SK-N-SH treated with all-trans-retinoic acid at 6 μM for 48 hours (cell line): Measurements from ENCODE around the gene HLF.

Source experiments
- ATAC-seq: fragments of 200-7000 bp; cut with Tn5 transposase; 3 replicates; pipeline ENCODE4 v1.9.1; 2020; ENCODE audit warnings: mild to moderate bottlenecking, moderate library complexity
- BACH2 ChIP-seq: fragments of 250-450 bp; sonication (Bioruptor Pico); IDR thresholded peaks from 2 replicates; pipeline ENCODE4 v1.9.0; 2021; ENCODE audit warnings: mild to moderate bottlenecking, borderline replicate concordance
- CREB5 ChIP-seq: fragments of 250-450 bp; sonication (Bioruptor Pico); IDR thresholded peaks from 2 replicates; pipeline ENCODE4 v1.5.1; 2020; ENCODE audit warnings: low read depth, mild to moderate bottlenecking, moderate library complexity
- CSDC2 ChIP-seq: fragments of 250-450 bp; sonication (Bioruptor Pico); IDR thresholded peaks from 2 replicates; pipeline ENCODE4 v1.5.0; 2020; ENCODE audit warnings: mild to moderate bottlenecking, moderate library complexity
- CSRNP3 ChIP-seq: fragments of 250-450 bp; sonication (Bioruptor Pico); IDR thresholded peaks from 2 replicates; pipeline ENCODE4 v1.5.1; 2021; ENCODE audit warnings: mild to moderate bottlenecking, moderate library complexity
- ESRRG ChIP-seq: fragments of 250-450 bp; sonication (Bioruptor Pico); IDR thresholded peaks from 2 replicates; pipeline ENCODE4 v1.6.1; 2021; ENCODE audit warnings: mild to moderate bottlenecking
- GLIS3 ChIP-seq: fragments of 250-450 bp; sonication (Bioruptor Pico); IDR thresholded peaks from 2 replicates; pipeline ENCODE4 v1.5.0; 2020; ENCODE audit warnings: mild to moderate bottlenecking, moderate library complexity
- ISL1 ChIP-seq: fragments of 250-450 bp; sonication (Bioruptor Pico); IDR thresholded peaks from 2 replicates; pipeline ENCODE4 v2.1.2; 2022; ENCODE audit warnings: mild to moderate bottlenecking, moderate library complexity
- OSR1 ChIP-seq: fragments of 250-450 bp; sonication (Bioruptor Pico); IDR thresholded peaks from 2 replicates; pipeline ENCODE4 v1.8.0; 2022; ENCODE audit warnings: moderate library complexity, mild to moderate bottlenecking, inconsistent platforms
- PATZ1 ChIP-seq: fragments of 250-450 bp; sonication (Bioruptor Pico); IDR thresholded peaks from 2 replicates; pipeline ENCODE4 v1.8.0; 2020; ENCODE audit warnings: mild to moderate bottlenecking, moderate library complexity, borderline replicate concordance
- POU6F1 ChIP-seq: fragments of 250-450 bp; sonication (Bioruptor Pico); IDR thresholded peaks from 2 replicates; pipeline ENCODE4 v1.8.0; 2021; ENCODE audit warnings: low read depth, mild to moderate bottlenecking, moderate library complexity, borderline replicate concordance
- PPARA ChIP-seq: fragments of 250-450 bp; sonication (Bioruptor Pico); IDR thresholded peaks from 2 replicates; pipeline ENCODE4 v1.5.0; 2020; ENCODE audit warnings: mild to moderate bottlenecking, borderline replicate concordance
- RARB ChIP-seq: fragments of 250-450 bp; sonication (Bioruptor Pico); IDR thresholded peaks from 2 replicates; pipeline ENCODE4 v1.8.0; 2021; ENCODE audit warnings: mild to moderate bottlenecking, moderate library complexity
- SNAI2 ChIP-seq: fragments of 250-450 bp; sonication (Bioruptor Pico); IDR thresholded peaks from 2 replicates; pipeline ENCODE4 v1.5.0; 2020; ENCODE audit warnings: mild to moderate bottlenecking, moderate library complexity
- TCF4 ChIP-seq: fragments of 250-450 bp; sonication (Bioruptor Pico); IDR thresholded peaks from 2 replicates; pipeline ENCODE4 v1.8.0; 2021; ENCODE audit warnings: mild to moderate bottlenecking, moderate library complexity, borderline replicate concordance
- TOX ChIP-seq: fragments of 250-450 bp; sonication (Bioruptor Pico); IDR thresholded peaks from 2 replicates; pipeline ENCODE4 v1.8.0; 2021; ENCODE audit warnings: mild to moderate bottlenecking, moderate library complexity, borderline replicate concordance
- TSHZ2 ChIP-seq: fragments of 250-450 bp; sonication (Bioruptor Pico); IDR thresholded peaks from 2 replicates; pipeline ENCODE4 v1.5.0; 2020; ENCODE audit warnings: mild to moderate bottlenecking, moderate library complexity
- ZC3H10 ChIP-seq: fragments of 250-450 bp; sonication (Bioruptor Pico); IDR thresholded peaks from 2 replicates; pipeline ENCODE4 v1.5.1; 2021; ENCODE audit warnings: mild to moderate bottlenecking, moderate library complexity
- ZFP3 ChIP-seq: fragments of 250-450 bp; sonication (Bioruptor Pico); IDR thresholded peaks from 2 replicates; pipeline ENCODE4 v1.5.0; 2020; ENCODE audit warnings: mild to moderate bottlenecking, moderate library complexity
- ZNF565 ChIP-seq: fragments of 450-650 bp; formaldehyde crosslinking; conservative IDR thresholded peaks from 2 replicates; pipeline ENCODE4 v1.5.0; 2020; ENCODE audit warnings: low read depth, mild to moderate bottlenecking, moderate library complexity
- ZNF70 ChIP-seq: fragments of 450-650 bp; formaldehyde crosslinking; IDR thresholded peaks from 2 replicates; pipeline ENCODE4 v1.5.0; 2020; ENCODE audit warnings: mild to moderate bottlenecking, moderate library complexity
- ZNF8 ChIP-seq: fragments of 450-650 bp; formaldehyde crosslinking; IDR thresholded peaks from 2 replicates; pipeline ENCODE4 v1.5.0; 2020; ENCODE audit warnings: mild to moderate bottlenecking, moderate library complexity

The HLF gene

GRCh38 chr17:55248077-55248476 lies 16.7 kb upstream of the HLF start (continued):
- TF ChIP-seq ZC3H10 (CRISPR knock-in tag) (no peak), ZFP3 (CRISPR knock-in tag) (no peak), OSR1 (CRISPR knock-in tag) (no peak), SNAI2 (CRISPR knock-in tag) (no peak), BACH2 (CRISPR knock-in tag) (no peak), CSDC2 (CRISPR knock-in tag) (no peak), ISL1 (no peak)

GRCh38 chr17:55249861-55250260 lies 14.9 kb upstream of the HLF start:
- no peak for ATAC-seq
- TF ChIP-seq ZFP3 (CRISPR knock-in tag) (no peak), CSRNP3 (CRISPR knock-in tag) (no peak), OSR1 (CRISPR knock-in tag) (no peak), ZC3H10 (CRISPR knock-in tag) (no peak), POU6F1 (CRISPR knock-in tag) (no peak), ZNF70 (CRISPR knock-in tag) (no peak), CREB5 (CRISPR knock-in tag) (no peak), PPARA (no peak), CSDC2 (CRISPR knock-in tag) (no peak), TCF4 (CRISPR knock-in tag) (no peak), TOX (CRISPR knock-in tag) (no peak), SNAI2 (CRISPR knock-in tag) (no peak), PATZ1 (no peak), ESRRG (CRISPR knock-in tag) (no peak), ZNF8 (CRISPR knock-in tag) (no peak)

GRCh38 chr17:55254375-55254774 lies 10.4 kb upstream of the HLF start:
- TF ChIP-seq TOX (CRISPR knock-in tag) (no peak), TSHZ2 (CRISPR knock-in tag) (no peak), BACH2 (CRISPR knock-in tag) (no peak), ISL1 (no peak), OSR1 (CRISPR knock-in tag) (no peak), ZNF70 (CRISPR knock-in tag) (no peak), TCF4 (CRISPR knock-in tag) (no peak), GLIS3 (CRISPR knock-in tag) (no peak), ZNF565 (no peak), RARB (no peak), CSDC2 (CRISPR knock-in tag) (no peak), CSRNP3 (CRISPR knock-in tag) (no peak), PATZ1 (no peak), ZC3H10 (CRISPR knock-in tag) (no peak), ESRRG (CRISPR knock-in tag) (no peak), SNAI2 (CRISPR knock-in tag) (no peak), ZNF8 (CRISPR knock-in tag) (no peak), PPARA (no peak)
- ATAC-seq, result no peak
